B cell (primary cell): ENCODE measurements around the gene ROR2. TPM values are rescaled to one million over a fixed set of nuclear protein-coding genes. Genes with fewer than 3 reads are reported as not detected.

Experiments
- ATAC-seq: fragments of 200-7000 bp; cut with Tn5 transposase; one replicate; pipeline ENCODE4 v1.10.0; 2021; ENCODE audit warnings: low read depth, mild to moderate bottlenecking, moderate number of reproducible peaks, moderate library complexity
- CTCF ChIA-PET: fragments of 350-600 bp; sonication (Branson Sonifier 250); formaldehyde crosslinking; loops from one replicate; lab custom pipeline; 2021; ENCODE audit warnings: antibody characterized with exemption, inconsistent platforms; lab: Charles Lee
- POLR2A ChIA-PET: fragments of 350-600 bp; sonication (Branson Sonifier 250); formaldehyde crosslinking; loops from one replicate; lab custom pipeline; 2021; ENCODE audit warnings: antibody characterized with exemption; lab: Charles Lee
- DNase-seq: peaks from one replicate; pipeline ENCODE4 v3.0.0; 2013
- H2AFZ ChIP-seq: 2 replicates; pipeline ENCODE4 v1.6.1; 2012; ENCODE audit warnings: mild to moderate bottlenecking, low read depth, low read length; ENCODE audit not compliant: insufficient read depth, poor library complexity, severe bottlenecking
- H3K27ac ChIP-seq, 2 donors: 1 replicate in 1 of 2; 2 replicates in 1 of 2; pipeline ENCODE4 v1.5.1; 2012 to 2013; ENCODE audit warnings: low read length in 2 of 2, mild to moderate bottlenecking in 2 of 2, moderate library complexity in 1 of 2
- H3K27me3 ChIP-seq, 4 experiments: fragments of 200-600 bp in 1 of 4; sonication (generic) in 1 of 4; replicated peaks in 1 of 4; 1 replicate in 2 of 4; 2 replicates in 2 of 4; pipeline versions ENCODE4 v1.6.1 to v1.7.0; 2013 to 2016; ENCODE audit warnings: low read length in 3 of 4, mild to moderate bottlenecking in 2 of 4, mixed read lengths in 1 of 4, moderate library complexity in 1 of 4; ENCODE audit not compliant: insufficient read depth in 4 of 4, control insufficient read depth in 3 of 4; ENCODE audit errors: control extremely low read depth in 1 of 4
- H3K36me3 ChIP-seq, 2 experiments: replicated peaks in 1 of 2; 1 replicate in 1 of 2; 2 replicates in 1 of 2; pipeline versions ENCODE4 v1.6.1 to v1.7.1; 2013; ENCODE audit warnings: low read length in 1 of 2; ENCODE audit not compliant: insufficient read depth in 2 of 2, control insufficient read depth in 1 of 2; ENCODE audit errors: control extremely low read depth in 1 of 2, extremely low read depth in 1 of 2
- H3K4me1 ChIP-seq, 2 donors: fragments of 200-600 bp in 1 of 2; sonication (generic) in 1 of 2; 1 replicate in 1 of 2; 2 replicates in 1 of 2; pipeline versions ENCODE4 v1.5.1 to v1.6.1; 2013 to 2017; ENCODE audit warnings: low read length in 2 of 2; ENCODE audit not compliant: control insufficient read depth in 2 of 2, insufficient read depth in 2 of 2
- H3K4me2 ChIP-seq: replicated peaks from 2 replicates; pipeline ENCODE3; 2012; ENCODE audit warnings: mild to moderate bottlenecking, low read depth, low read length; ENCODE audit not compliant: poor library complexity, severe bottlenecking
- H3K4me3 ChIP-seq, 5 experiments: fragments of 200-600 bp in 1 of 5; sonication (generic) in 1 of 5; 1 replicate in 3 of 5; 2 replicates in 2 of 5; pipeline versions ENCODE4 v1.5.1 to v1.7.0; 2011 to 2016; ENCODE audit warnings: low read length in 4 of 5, mild to moderate bottlenecking in 4 of 5, low read depth in 2 of 5, control low read depth in 1 of 5, moderate library complexity in 1 of 5; ENCODE audit not compliant: insufficient read depth in 1 of 5; ENCODE audit errors: control extremely low read depth in 1 of 5, extremely low read depth in 1 of 5
- H3K79me2 ChIP-seq: fragments of 200-600 bp; sonication (generic); one replicate; pipeline ENCODE4 v1.6.0; 2016; ENCODE audit warnings: low read length; ENCODE audit not compliant: control insufficient read depth, insufficient read depth
- H3K9ac ChIP-seq: fragments of 200-600 bp; sonication (generic); 2 replicates; pipeline ENCODE4 v1.6.1; 2017; ENCODE audit warnings: mild to moderate bottlenecking, low read length, moderate library complexity
- H3K9me3 ChIP-seq, 3 donors: one replicate each; pipeline versions ENCODE4 v1.6.1 to v1.7.1; 2013; ENCODE audit warnings: low read length in 2 of 3; ENCODE audit not compliant: control insufficient read depth in 2 of 3, insufficient read depth in 1 of 3; ENCODE audit errors: control extremely low read depth in 1 of 3
- H4K20me1 ChIP-seq: 2 replicates; pipeline ENCODE4 v1.6.0; 2012; ENCODE audit warnings: mild to moderate bottlenecking, low read length; ENCODE audit not compliant: insufficient read depth, control insufficient read depth, poor library complexity, severe bottlenecking
- H3K27ac Mint-ChIP-seq: one replicate; pipeline ENCODE4 v1.8.0; 2021; ENCODE audit warnings: mixed read lengths
- H3K27me3 Mint-ChIP-seq: one replicate; pipeline ENCODE4 v1.8.0; 2021; ENCODE audit warnings: mixed read lengths
- H3K4me1 Mint-ChIP-seq: one replicate; pipeline ENCODE4 v1.8.0; 2021; ENCODE audit warnings: mixed read lengths
- H3K4me3 Mint-ChIP-seq: one replicate; pipeline ENCODE4 v1.8.0; 2021; ENCODE audit warnings: mixed read lengths
- H3K9me3 Mint-ChIP-seq: one replicate; pipeline ENCODE4 v1.8.0; 2022; ENCODE audit warnings: mixed read lengths; ENCODE audit not compliant: insufficient read depth
- EZH2 ChIP-seq: IDR thresholded peaks from 2 replicates; pipeline ENCODE4 v1.6.1; 2012; ENCODE audit warnings: borderline replicate concordance, low read depth, mild to moderate bottlenecking, moderate library complexity, low read length; ENCODE audit not compliant: insufficient read depth, poor library complexity, severe bottlenecking
- WGBS: methylation state at CpG from one replicate; pipeline ENCODE4 v1.1.5; 2013; ENCODE audit warnings: missing lambda C conversion rate; ENCODE audit not compliant: insufficient coverage; 5-methylcytosine and 5-hydroxymethylcytosine counted together
- intact Hi-C: fragments of 100-400 bp; cut with micrococcal nuclease; formaldehyde crosslinking; loops from one replicate; pipeline ENCODE4 v1.10.0; 2022
- polyA plus RNA-seq: library from polyadenylated mRNA; depleted of rRNA; stranded (reverse); fragments of >200 nt; gene quantifications from 2 replicates; pipeline ENCODE4 v1.2.3, GENCODE V29; 2012
- total RNA-seq, 2 donors: library from RNA; stranded (reverse); fragments of 120-200 nt in 1 of 2; gene quantifications; 1 replicate in 1 of 2; 2 replicates in 1 of 2; pipeline versions ENCODE4 v1.2.3 to v1.2.4, GENCODE V29; 2013 to 2022
- TF ChIP-seq, protein P1 (sequence below): fragments of 200-600 bp; IDR thresholded peaks from one replicate; pipeline ENCODE4 v1.8.0; 2022; ENCODE audit warnings: antibody characterized with exemption, mild to moderate bottlenecking

ROR2 gene
- total and polyA plus RNA-seq, 2 donors (not counting 1 experiment from before 2014, with no cell fraction given): 0.21 to 0.49 TPM

DNA sequence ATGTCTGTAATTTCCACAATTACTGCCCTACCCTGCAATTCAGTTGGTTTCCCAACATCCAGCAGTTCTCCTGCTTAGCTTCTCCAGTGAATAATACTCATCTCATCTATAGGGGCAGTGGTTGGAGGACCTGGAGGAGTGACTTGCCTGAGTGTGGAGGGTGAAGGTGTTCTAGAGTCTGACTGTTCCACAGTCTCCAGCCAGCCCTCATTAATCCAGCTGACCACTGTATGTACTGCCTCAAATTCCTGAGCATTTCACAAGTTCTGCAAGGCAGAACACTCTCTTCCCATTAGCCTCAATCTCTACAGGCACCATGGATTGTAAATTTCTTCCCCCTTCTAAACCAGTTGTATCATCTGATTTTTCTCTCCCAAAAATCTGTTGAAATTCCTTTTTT is 379.0 kb downstream of the ROR2 start:
- DNase-seq (no peak), ATAC-seq (no peak)
- no peaks in the 10 kb centered on the region for H3K4me1 Mint-ChIP-seq
- H3K9me3 Mint-ChIP-seq: no peaks in the 10 kb centered on the region
- Histone ChIP-seq H3K9me3 (peaks cover 0 to 3% (median 0%) of the 10 kb centered on the region in 3 donors), H3K4me1 (no peaks in the 10 kb centered on the region), H3K27me3 (peaks cover 0 to 4% (median 1%) of the 10 kb centered on the region in 4 experiments), H4K20me1 (no peaks in the 10 kb centered on the region), H3K27ac (no peak overlapping the region), H3K79me2 (no peaks in the 10 kb centered on the region), H3K9ac (no peak overlapping the region), H3K4me3 (no peak overlapping the region), H2AFZ (no peak overlapping the region), H3K4me2 (no peak overlapping the region), H3K36me3 (no peaks in the 10 kb centered on the region)
- TF ChIP-seq, protein P1, sequence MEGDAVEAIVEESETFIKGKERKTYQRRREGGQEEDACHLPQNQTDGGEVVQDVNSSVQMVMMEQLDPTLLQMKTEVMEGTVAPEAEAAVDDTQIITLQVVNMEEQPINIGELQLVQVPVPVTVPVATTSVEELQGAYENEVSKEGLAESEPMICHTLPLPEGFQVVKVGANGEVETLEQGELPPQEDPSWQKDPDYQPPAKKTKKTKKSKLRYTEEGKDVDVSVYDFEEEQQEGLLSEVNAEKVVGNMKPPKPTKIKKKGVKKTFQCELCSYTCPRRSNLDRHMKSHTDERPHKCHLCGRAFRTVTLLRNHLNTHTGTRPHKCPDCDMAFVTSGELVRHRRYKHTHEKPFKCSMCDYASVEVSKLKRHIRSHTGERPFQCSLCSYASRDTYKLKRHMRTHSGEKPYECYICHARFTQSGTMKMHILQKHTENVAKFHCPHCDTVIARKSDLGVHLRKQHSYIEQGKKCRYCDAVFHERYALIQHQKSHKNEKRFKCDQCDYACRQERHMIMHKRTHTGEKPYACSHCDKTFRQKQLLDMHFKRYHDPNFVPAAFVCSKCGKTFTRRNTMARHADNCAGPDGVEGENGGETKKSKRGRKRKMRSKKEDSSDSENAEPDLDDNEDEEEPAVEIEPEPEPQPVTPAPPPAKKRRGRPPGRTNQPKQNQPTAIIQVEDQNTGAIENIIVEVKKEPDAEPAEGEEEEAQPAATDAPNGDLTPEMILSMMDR: no peak
- no peak for TF ChIP-seq EZH2
- CTCF ChIA-PET: no interaction called here
- intact Hi-C loops: no loop called here
- no peak overlapping the region for H3K27ac Mint-ChIP-seq
- POLR2A ChIA-PET: no interaction called here
- H3K27me3 Mint-ChIP-seq: peaks cover 24% of the 10 kb centered on the region
- no peak overlapping the region for H3K4me3 Mint-ChIP-seq

DNA sequence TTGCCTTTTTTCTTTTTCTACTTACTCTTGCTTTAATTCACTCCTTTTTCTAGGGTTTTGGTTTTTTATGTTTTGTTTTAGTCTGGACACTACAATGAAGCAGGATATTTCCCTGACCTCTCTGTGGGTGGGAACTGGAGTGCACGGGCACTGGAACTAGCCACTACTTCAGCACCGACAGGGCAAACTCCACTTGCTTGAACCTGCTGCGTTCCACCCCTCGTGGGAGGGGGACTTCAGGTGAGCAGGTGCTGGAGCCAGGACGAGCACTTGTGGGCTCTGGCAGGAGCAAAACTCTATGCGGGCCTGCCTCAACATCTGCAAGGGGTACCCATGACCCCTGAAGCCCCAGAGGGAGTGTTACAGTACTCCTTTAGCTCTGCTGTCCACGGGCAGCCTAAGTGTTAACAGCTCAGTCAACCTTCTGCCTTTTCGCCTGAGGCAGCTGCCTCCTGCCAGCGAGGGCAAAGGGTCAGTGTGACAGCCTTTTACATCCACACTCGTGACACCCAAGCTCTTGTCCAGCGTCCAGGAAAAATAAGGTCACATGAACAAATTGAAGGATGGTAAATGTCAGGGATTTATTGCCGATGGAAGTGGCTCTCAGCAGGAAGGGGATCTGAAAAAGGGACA is 382.3 kb downstream of the ROR2 start:
- Mint-ChIP-seq H3K9me3 (no peaks in the 10 kb centered on the region), H3K27me3 (peaks cover 21% of the 10 kb centered on the region), H3K27ac (no peak overlapping the region), H3K4me3 (no peak overlapping the region), H3K4me1 (no peaks in the 10 kb centered on the region)
- DNase-seq (no peak), ATAC-seq (no peak)
- no peak overlapping the region for H3K27ac ChIP-seq
- H3K27me3 ChIP-seq: peaks cover 0 to 4% (median 1%) of the 10 kb centered on the region in 4 experiments
- H3K4me1 ChIP-seq: no peaks in the 10 kb centered on the region
- H3K4me3 ChIP-seq: no peak overlapping the region
- TF ChIP-seq EZH2: no peak
- TF ChIP-seq, protein P1: no peak
- H4K20me1 ChIP-seq: no peaks in the 10 kb centered on the region
- intact Hi-C loops: no loop called here
- H3K79me2 ChIP-seq: no peaks in the 10 kb centered on the region
- H3K9me3 ChIP-seq: peaks cover 0 to 3% (median 0%) of the 10 kb centered on the region in 3 donors
- POLR2A ChIA-PET: no interaction called here
- no peak overlapping the region for H3K9ac ChIP-seq
- H3K36me3 ChIP-seq: no peaks in the 10 kb centered on the region
- H2AFZ ChIP-seq: no peak overlapping the region
- CTCF ChIA-PET: no interaction called here
- H3K4me2 ChIP-seq: no peak overlapping the region
- WGBS: 95% methylated on average over 9 of the region's 12 CpGs
